ENCODE data around the gene PPIG. TPM values are rescaled to one million over a fixed set of nuclear protein-coding genes. Genes with fewer than 3 reads are reported as not detected.
A peak's percentile ranks its signal among the peaks of the same experiment; 100 is the strongest.

The PPIG gene
- total and polyA plus RNA-seq, 9 of the 15 experiments (the other 6 are each of a cell fraction or from before 2014, with no cell fraction given): 52.5 to 166 (median 124) TPM

DNA sequence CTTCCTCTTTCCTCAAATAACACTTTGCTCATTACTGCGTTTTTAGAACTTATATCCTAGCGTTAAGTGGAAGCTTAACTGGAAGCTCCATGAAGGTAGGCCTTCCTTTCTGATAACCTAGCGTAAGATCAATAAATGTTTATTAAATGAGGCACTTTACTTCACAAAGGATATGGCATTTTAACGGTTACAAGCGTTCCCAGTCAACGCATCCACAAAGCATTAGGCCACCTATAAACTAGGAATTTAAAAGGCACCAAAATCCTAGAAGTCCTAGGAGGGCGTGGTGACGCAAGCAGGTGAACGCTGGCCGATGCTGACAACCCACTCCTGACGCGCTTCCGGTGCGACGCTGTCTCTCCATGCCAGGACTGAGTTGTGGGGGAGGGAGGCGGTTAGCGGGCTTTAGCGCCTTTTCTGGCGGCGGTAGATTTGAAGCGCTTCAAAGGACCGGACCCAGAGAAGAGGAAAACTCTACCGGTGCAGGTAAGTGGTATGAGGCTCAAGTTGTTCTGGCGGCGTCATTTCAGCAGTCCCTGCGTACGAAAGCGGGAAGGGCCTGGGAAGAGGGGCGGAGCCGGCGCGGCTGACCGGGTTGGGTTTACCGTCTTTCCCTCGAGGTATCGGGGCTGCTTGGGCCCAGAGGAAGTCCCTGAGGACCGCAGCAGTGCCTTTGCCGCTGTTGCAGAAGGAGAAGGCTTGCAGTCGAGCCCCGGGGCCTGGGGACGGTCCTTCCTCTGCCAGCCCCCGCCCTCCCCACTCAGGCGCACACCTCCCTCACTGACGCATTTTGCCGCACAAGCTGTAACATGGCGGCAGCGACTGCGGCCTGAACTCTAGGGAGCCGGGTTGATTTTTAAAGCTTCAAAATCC is at the start of gene PPIG (continued):
- TF ChIP-seq ZNF12 (CRISPR knock-in tag; IDR thresholded peaks at IDR 0.05) (peak; percentile 86), TCF7L2 (IDR thresholded peaks at IDR 0.05; ENCODE audit: low read depth, low read length) (0 out of 2 replicates have a peak, but pooled peaks have one; percentile 5), ZNF232 (CRISPR knock-in tag; IDR thresholded peaks at IDR 0.05) (peak; percentile 36; the same call in 1 of the 2 replicates), L3MBTL2 (IDR thresholded peaks at IDR 0.05) (peak; percentile 83), ZNF239 (CRISPR knock-in tag; IDR thresholded peaks at IDR 0.05) (no peak), CBX2 (IDR thresholded peaks at IDR 0.05; ENCODE audit: insufficient read depth, low read length, poor library complexity, severe bottlenecking) (no peak), EP400 (IDR thresholded peaks at IDR 0.05) (peak; percentile 98), SP2 (IDR thresholded peaks at IDR 0.05; ENCODE audit: extremely low read depth, low read depth, low read length, poor library complexity, severe bottlenecking) (no peak), NRF1 (conservative IDR thresholded peaks at IDR 0.05 in 1 of 2, IDR thresholded peaks at IDR 0.05 in 1 of 2) (peak; percentile 71 to 78), SAFB2 (IDR thresholded peaks at IDR 0.05; ENCODE audit: borderline replicate concordance, low read depth, low read length, severe bottlenecking) (no peak)
- TF ChIP-seq, protein P1, sequence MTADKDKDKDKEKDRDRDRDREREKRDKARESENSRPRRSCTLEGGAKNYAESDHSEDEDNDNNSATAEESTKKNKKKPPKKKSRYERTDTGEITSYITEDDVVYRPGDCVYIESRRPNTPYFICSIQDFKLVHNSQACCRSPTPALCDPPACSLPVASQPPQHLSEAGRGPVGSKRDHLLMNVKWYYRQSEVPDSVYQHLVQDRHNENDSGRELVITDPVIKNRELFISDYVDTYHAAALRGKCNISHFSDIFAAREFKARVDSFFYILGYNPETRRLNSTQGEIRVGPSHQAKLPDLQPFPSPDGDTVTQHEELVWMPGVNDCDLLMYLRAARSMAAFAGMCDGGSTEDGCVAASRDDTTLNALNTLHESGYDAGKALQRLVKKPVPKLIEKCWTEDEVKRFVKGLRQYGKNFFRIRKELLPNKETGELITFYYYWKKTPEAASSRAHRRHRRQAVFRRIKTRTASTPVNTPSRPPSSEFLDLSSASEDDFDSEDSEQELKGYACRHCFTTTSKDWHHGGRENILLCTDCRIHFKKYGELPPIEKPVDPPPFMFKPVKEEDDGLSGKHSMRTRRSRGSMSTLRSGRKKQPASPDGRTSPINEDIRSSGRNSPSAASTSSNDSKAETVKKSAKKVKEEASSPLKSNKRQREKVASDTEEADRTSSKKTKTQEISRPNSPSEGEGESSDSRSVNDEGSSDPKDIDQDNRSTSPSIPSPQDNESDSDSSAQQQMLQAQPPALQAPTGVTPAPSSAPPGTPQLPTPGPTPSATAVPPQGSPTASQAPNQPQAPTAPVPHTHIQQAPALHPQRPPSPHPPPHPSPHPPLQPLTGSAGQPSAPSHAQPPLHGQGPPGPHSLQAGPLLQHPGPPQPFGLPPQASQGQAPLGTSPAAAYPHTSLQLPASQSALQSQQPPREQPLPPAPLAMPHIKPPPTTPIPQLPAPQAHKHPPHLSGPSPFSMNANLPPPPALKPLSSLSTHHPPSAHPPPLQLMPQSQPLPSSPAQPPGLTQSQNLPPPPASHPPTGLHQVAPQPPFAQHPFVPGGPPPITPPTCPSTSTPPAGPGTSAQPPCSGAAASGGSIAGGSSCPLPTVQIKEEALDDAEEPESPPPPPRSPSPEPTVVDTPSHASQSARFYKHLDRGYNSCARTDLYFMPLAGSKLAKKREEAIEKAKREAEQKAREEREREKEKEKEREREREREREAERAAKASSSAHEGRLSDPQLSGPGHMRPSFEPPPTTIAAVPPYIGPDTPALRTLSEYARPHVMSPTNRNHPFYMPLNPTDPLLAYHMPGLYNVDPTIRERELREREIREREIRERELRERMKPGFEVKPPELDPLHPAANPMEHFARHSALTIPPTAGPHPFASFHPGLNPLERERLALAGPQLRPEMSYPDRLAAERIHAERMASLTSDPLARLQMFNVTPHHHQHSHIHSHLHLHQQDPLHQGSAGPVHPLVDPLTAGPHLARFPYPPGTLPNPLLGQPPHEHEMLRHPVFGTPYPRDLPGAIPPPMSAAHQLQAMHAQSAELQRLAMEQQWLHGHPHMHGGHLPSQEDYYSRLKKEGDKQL (CRISPR knock-in tag; IDR thresholded peaks at IDR 0.05; ENCODE audit: borderline replicate concordance): 0 out of 2 replicates have a peak, but pooled peaks have one; percentile 72
- TF ChIP-seq, protein P2, sequence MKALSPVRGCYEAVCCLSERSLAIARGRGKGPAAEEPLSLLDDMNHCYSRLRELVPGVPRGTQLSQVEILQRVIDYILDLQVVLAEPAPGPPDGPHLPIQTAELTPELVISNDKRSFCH (CRISPR knock-in tag; IDR thresholded peaks at IDR 0.05): no peak
- TF ChIP-seq, protein P2 (tag; IDR thresholded peaks at IDR 0.05): no peak; the same call in 1 of the 2 replicates
- TF ChIP-seq, protein P3, sequence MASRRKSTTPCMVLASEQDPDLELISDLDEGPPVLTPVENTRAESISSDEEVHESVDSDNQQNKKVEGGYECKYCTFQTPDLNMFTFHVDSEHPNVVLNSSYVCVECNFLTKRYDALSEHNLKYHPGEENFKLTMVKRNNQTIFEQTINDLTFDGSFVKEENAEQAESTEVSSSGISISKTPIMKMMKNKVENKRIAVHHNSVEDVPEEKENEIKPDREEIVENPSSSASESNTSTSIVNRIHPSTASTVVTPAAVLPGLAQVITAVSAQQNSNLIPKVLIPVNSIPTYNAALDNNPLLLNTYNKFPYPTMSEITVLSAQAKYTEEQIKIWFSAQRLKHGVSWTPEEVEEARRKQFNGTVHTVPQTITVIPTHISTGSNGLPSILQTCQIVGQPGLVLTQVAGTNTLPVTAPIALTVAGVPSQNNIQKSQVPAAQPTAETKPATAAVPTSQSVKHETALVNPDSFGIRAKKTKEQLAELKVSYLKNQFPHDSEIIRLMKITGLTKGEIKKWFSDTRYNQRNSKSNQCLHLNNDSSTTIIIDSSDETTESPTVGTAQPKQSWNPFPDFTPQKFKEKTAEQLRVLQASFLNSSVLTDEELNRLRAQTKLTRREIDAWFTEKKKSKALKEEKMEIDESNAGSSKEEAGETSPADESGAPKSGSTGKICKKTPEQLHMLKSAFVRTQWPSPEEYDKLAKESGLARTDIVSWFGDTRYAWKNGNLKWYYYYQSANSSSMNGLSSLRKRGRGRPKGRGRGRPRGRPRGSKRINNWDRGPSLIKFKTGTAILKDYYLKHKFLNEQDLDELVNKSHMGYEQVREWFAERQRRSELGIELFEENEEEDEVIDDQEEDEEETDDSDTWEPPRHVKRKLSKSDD (conservative IDR thresholded peaks at IDR 0.05; ENCODE audit: low read length): peak; percentile 78; the same call in 1 of the 2 replicates
